ENCODE data around the gene GINS3. TPM values are rescaled to one million over a fixed set of nuclear protein-coding genes. Genes with fewer than 3 reads are reported as not detected.

Gene GINS3
- total and polyA plus RNA-seq, 2 experiments from 2014 or later: 8.8 to 17.8 TPM

GRCh38 chr16:58418601-58419000, 26.3 kb downstream of the GINS3 start:
- Histone ChIP-seq H3K27ac (ENCODE audit: low read depth) (no peak overlapping the region), H3K27me3 (ENCODE audit: insufficient read depth) (no peaks in the 10 kb centered on the region), H3K4me2 (no peak overlapping the region), H3F3A (replicated peaks; ENCODE audit: low read depth) (no peaks in the 10 kb centered on the region), H4K20me1 (replicated peaks; ENCODE audit: insufficient read depth) (no peaks in the 10 kb centered on the region), H3K79me2 (replicated peaks; ENCODE audit: insufficient read depth) (no peaks in the 10 kb centered on the region), H3K4me3 (no peak overlapping the region), H3K36me3 (ENCODE audit: insufficient read depth) (no peaks in the 10 kb centered on the region), H2AFZ (peak overlapping the region; percentile 73; the same call in 1 of the 2 replicates), H3K4me1 (ENCODE audit: insufficient read depth) (peaks cover 3% of the 10 kb centered on the region), H3K9me2 (ENCODE audit: insufficient read depth) (no peaks in the 10 kb centered on the region)
- Mint-ChIP-seq H3K27me3 (ENCODE audit: insufficient read depth, low read depth, poor library complexity) (peaks cover 11% of the 10 kb centered on the region), H3K36me3 (ENCODE audit: low read depth) (no peaks in the 10 kb centered on the region), H3K9me3 (no peaks in the 10 kb centered on the region), H3K4me1 (peaks cover 35% of the 10 kb centered on the region), H3K4me3 (no peak overlapping the region), H3K27ac (no peak overlapping the region)
- no peak for ATAC-seq
- no peak for DNase-seq (ENCODE audit: low spot score)
- TF ChIP-seq ZNF114 (CRISPR knock-in tag; IDR thresholded peaks at IDR 0.05) (no peak), CTCF (conservative IDR thresholded peaks at IDR 0.05; ENCODE audit: low read depth in 2 of 2) (no peak), REST (IDR thresholded peaks at IDR 0.05; ENCODE audit: unreplicated experiment) (no peak)

GRCh38 chr16:58419241-58419990, 27.1 kb downstream of the GINS3 start:
- H3K4me1 ChIP-seq (ENCODE audit: insufficient read depth): peaks cover 3% of the 10 kb centered on the region
- Mint-ChIP-seq H3K4me1 (peaks cover 35% of the 10 kb centered on the region), H3K9me3 (no peaks in the 10 kb centered on the region), H3K27me3 (ENCODE audit: insufficient read depth, low read depth, poor library complexity) (peaks cover 11% of the 10 kb centered on the region), H3K27ac (no peak overlapping the region), H3K36me3 (ENCODE audit: low read depth) (no peaks in the 10 kb centered on the region), H3K4me3 (no peak overlapping the region)
- DNase-seq (ENCODE audit: low spot score): peak; percentile 42
- peak; percentile 89 for ATAC-seq
- H3K36me3 ChIP-seq (ENCODE audit: insufficient read depth): no peaks in the 10 kb centered on the region
- no peaks in the 10 kb centered on the region for H4K20me1 ChIP-seq (replicated peaks; ENCODE audit: insufficient read depth)
- no peak overlapping the region for H3K4me2 ChIP-seq
- no peaks in the 10 kb centered on the region for H3K9me2 ChIP-seq (ENCODE audit: insufficient read depth)
- no peak overlapping the region for H3K27ac ChIP-seq (ENCODE audit: low read depth)
- H3K4me3 ChIP-seq: no peak overlapping the region
- H3F3A ChIP-seq (replicated peaks; ENCODE audit: low read depth): no peaks in the 10 kb centered on the region
- H3K79me2 ChIP-seq (replicated peaks; ENCODE audit: insufficient read depth): no peaks in the 10 kb centered on the region
- peak overlapping the region; percentile 73 for H2AFZ ChIP-seq
- no peaks in the 10 kb centered on the region for H3K27me3 ChIP-seq (ENCODE audit: insufficient read depth)
- TF ChIP-seq ETS1 (IDR thresholded peaks at IDR 0.05) (no peak), STAT1 (IDR thresholded peaks at IDR 0.05; ENCODE audit: unreplicated experiment) (no peak), EZH2 (IDR thresholded peaks at IDR 0.05; ENCODE audit: low read depth, unreplicated experiment) (no peak), ZNF114 (CRISPR knock-in tag; IDR thresholded peaks at IDR 0.05) (no peak), CREB1 (CRISPR knock-in tag; IDR thresholded peaks at IDR 0.05; ENCODE audit: low read depth) (no peak), ZNF462 (CRISPR knock-in tag; IDR thresholded peaks at IDR 0.05) (no peak)

Data from GM23338 (cell line).